C4-2B (cell line): ENCODE data around the gene DNAAF5.
"Not testable (repeated sequence)": the region's sequence is repeated elsewhere in the genome, so short reads cannot be mapped to it uniquely, and the experiment has no call there.

Source experiments
- H3K27ac ChIP-seq: fragments of 450-650 bp; 2 replicates; pipeline ENCODE4 v1.5.1; 2017
- ZFX ChIP-seq: fragments of 450-650 bp; IDR thresholded peaks from 2 replicates; pipeline ENCODE4 v1.6.1; 2017
- TF ChIP-seq, protein P1 (sequence below): fragments of 450-650 bp; conservative IDR thresholded peaks from 2 replicates; pipeline ENCODE4 v1.5.1; 2017; ENCODE audit warnings: mild to moderate bottlenecking

The DNAAF5 gene

DNA sequence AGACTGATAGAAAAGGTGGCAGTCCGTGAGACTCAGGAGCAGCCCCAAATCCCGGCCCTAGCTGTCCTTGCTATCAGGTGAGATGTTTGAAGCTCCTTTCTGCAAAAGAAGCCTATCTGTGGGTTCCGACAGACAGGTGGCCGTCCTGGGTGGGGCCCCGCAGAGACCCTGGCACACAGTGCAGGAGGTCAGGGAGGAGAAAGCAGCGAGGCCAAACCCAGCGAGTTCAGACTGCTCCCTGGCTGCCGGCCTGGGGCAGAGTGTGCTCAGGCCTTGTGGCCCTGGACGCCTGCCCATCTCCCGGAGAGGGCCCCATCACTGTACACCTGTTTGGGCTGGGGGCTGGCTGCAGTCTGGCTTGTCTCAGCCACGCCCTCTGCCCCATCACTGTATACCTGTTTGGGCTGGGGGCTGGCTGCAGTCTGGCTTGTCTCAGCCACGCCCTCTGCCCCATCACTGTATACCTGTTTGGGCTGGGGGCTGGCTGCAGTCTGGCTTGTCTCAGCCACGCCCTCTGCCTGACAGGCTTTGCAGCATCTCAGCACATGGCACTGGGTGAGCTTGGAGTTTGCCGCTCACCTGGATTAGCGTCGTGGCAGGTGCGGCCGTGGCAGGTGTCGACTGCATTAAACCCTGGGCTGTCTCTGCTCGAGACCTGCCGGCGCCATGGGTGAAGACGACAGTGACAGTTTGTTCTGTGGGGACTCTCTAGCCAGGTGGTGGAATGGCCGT, 12.4 kb downstream of the DNAAF5 start:
- H3K27ac ChIP-seq: no peak overlapping the region
- no peak for TF ChIP-seq ZFX
- TF ChIP-seq, protein P1, sequence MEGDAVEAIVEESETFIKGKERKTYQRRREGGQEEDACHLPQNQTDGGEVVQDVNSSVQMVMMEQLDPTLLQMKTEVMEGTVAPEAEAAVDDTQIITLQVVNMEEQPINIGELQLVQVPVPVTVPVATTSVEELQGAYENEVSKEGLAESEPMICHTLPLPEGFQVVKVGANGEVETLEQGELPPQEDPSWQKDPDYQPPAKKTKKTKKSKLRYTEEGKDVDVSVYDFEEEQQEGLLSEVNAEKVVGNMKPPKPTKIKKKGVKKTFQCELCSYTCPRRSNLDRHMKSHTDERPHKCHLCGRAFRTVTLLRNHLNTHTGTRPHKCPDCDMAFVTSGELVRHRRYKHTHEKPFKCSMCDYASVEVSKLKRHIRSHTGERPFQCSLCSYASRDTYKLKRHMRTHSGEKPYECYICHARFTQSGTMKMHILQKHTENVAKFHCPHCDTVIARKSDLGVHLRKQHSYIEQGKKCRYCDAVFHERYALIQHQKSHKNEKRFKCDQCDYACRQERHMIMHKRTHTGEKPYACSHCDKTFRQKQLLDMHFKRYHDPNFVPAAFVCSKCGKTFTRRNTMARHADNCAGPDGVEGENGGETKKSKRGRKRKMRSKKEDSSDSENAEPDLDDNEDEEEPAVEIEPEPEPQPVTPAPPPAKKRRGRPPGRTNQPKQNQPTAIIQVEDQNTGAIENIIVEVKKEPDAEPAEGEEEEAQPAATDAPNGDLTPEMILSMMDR: no peak

DNA sequence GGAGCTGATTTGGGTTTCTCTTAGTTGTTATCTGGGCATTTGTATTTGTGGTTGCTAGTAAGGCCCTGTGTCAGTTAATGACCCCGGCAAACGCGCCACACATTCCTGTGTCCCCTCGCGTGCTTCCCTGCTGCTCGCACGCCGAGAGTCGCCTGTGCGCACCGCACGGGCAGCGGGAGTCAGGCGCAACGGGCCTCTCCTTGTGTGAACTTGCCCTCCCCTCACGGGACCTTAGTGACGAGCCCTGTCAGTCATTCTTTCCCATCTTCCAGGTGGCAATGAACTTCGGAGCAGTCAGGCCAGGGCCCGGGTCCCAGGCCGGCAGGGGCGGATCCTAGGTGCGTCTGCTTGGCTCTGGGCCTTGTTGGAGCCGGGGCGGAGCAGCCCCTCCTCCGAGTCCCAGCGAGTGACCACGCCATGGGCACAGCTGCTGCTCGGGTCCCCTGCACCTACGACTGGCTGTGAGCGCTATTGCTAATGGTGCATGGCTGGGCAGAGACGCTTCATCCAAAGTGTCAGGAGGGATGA, 13.0 kb downstream of the DNAAF5 start:
- TF ChIP-seq, protein P1: no peak
- no peak for TF ChIP-seq ZFX
- H3K27ac ChIP-seq: no peak overlapping the region

DNA sequence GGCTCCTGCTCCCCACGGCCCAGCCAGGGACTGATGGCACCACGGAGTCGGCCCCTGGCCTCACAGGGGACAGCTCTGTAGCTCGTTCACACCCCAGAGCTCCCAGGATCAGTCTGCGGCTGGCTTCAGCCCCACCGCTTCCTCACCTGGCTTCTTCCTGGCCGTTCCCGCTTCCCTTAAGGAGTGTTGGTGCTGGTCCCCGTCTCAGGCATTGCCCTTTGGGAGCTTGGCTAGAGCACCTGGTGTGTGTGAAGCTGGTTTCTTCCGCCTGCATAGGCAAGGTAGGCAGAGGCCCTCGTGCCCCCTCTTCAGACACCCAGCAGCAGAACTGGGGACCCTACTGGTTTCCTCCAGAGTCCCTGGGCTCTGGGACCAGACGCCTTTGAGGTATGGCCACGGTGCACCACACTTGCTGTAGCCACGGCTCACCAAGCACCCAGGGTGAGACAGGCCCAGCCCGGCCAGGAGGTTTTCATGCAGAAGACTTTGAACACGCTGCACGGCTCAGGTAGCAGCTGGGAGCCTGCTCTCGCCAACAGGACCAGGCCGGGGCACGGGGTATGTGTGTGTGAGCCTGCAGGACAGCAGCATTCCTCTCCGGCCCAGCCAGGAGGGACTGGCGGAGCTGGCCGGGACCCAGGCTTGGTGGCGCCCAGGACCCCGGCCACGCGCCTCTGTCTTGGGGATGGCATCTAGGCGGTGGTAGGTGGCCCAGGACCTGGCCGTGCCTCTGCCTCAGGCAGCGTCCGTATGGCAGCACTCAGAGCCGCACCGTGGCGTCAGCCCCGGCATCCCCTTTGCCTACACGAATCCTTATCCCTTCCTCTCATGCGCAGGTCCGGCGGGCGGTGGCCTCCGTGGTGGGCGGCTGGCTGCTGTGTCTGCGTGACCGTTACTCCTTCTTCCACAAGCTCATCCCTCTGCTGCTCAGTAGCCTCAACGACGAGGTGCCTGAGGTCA, 13.8 kb downstream of the DNAAF5 start:
- TF ChIP-seq, protein P1: no peak
- H3K27ac ChIP-seq: no peak overlapping the region

DNA sequence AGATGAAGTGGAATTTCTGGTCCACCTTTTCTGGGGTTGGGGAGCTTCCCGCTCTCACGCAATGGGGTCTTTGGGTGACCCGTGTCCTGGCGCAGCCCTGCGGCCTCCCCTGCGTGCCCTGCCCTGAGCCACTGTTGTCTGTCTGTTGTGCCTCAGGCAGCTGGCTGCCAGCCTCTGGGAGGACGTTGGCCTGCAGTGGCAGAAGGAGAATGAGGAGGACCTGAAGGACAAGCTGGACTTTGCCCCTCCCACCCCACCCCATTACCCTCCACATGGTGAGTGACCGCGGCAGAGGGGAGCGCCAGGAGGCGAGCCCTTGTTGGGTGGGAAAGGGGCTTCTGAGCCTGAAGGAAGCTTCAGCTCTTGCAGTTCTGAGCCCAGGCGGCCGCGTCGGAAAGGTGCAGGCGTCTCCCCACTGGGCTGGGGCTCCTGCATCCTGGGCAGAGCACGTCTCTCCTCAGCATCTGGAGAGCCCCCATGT, 14.7 kb downstream of the DNAAF5 start:
- no peak for TF ChIP-seq ZFX
- TF ChIP-seq, protein P1: no peak

DNA sequence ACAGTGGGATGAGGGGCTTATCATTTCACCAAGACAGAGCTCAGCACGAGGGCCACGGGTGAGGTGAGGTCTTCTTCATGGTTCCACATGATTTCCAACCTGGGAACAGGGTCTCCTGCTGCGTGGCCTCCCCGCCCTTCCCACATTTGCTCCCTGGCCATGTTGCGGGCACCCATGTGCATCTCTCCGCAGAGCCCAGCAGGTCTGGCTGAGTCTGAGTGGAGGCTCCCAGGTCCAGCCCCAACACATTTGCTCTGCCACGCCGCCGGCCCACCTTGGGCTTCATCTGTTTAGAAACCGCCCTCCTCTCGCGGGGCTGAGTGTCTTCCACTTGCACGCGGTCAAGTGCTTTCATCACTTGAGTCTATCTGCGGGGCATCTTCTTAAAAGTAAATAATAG, 15.4 kb downstream of the DNAAF5 start:
- TF ChIP-seq ZFX: no peak
- TF ChIP-seq, protein P1: no peak
- no peak overlapping the region for H3K27ac ChIP-seq

More for the DNA sequence above, 14.7 kb downstream of the DNAAF5 start:
- H3K27ac ChIP-seq: no peak overlapping the region

DNA sequence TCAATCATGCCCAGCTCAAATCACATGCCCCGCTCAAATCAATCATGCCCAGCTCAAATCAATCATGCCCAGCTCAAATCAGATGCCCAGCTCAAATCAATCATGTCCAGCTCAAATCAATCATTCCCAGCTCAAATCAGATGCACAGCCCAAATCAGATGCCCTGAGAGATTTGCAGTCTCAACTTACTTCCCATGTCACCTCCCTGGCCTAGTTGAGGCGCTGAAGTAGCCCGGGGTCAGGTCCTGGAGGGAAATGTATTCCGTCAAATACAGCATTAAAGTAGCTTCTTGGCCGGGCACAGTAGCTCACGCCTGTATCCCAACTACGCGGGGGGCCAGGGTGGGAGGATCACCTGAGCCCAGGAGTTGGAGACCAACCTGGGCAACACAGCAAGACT, 16.3 kb downstream of the DNAAF5 start:
- TF ChIP-seq, protein P1: no peak
- TF ChIP-seq ZFX: no peak
- H3K27ac ChIP-seq: no peak overlapping the region

DNA sequence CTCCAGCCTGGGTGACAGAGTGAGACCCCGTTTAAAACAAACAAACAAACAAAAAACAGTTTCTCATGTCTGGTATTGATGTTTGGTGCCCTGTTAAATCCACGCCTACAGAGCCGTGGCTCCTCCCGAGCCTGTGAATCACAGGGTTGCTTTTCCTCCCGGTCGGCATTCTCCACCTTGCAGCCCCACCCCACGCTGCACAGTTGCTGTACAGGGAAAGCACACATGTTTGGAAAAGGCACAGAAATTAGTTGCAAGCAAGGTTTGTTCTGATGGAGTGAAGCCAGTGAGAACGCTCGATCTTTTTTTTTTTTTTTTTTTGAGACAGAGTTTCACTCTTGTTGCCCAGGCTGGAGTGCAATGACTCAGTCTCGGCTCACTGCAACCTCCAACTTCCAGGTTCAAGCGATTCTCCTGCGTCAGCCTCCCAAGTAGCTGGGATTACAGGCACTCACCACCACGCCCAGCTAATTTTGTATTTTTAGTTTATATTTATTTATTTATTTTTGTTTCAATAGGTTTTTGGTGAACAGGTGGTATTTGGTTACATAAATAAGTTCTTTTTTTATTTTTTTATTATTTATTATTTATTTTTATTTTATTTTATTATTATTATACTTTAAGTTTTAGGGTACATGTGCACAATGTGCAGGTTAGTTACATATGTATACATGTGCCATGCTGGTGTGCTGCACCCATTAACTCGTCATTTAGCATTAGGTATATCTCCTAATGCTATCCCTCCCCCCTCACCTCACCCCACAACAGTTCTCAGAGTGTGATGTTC, 17.0 kb downstream of the DNAAF5 start:
- H3K27ac ChIP-seq: not testable (repeated sequence)

DNA sequence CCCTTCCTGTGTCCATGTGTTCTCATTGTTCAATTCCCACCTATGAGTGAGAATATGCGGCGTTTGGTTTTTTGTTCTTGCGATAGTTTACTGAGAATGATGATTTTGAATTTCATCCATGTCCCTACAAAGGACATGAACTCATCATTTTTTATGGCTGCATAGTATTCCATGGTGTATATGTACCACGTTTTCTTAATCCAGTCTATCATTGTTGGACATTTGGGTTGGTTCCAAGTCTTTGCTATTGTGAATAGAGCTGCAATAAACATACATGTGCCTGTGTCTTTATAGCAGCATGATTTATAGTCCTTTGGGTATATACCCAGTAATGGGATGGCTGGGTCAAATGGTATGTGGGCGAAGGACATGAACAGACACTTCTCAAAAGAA, 17.6 kb downstream of the DNAAF5 start:
- not testable (repeated sequence) for H3K27ac ChIP-seq
